Measurements from ENCODE around the gene PSMA7.
A peak's percentile ranks its signal among the peaks of the same experiment; 100 is the strongest.

DNA sequence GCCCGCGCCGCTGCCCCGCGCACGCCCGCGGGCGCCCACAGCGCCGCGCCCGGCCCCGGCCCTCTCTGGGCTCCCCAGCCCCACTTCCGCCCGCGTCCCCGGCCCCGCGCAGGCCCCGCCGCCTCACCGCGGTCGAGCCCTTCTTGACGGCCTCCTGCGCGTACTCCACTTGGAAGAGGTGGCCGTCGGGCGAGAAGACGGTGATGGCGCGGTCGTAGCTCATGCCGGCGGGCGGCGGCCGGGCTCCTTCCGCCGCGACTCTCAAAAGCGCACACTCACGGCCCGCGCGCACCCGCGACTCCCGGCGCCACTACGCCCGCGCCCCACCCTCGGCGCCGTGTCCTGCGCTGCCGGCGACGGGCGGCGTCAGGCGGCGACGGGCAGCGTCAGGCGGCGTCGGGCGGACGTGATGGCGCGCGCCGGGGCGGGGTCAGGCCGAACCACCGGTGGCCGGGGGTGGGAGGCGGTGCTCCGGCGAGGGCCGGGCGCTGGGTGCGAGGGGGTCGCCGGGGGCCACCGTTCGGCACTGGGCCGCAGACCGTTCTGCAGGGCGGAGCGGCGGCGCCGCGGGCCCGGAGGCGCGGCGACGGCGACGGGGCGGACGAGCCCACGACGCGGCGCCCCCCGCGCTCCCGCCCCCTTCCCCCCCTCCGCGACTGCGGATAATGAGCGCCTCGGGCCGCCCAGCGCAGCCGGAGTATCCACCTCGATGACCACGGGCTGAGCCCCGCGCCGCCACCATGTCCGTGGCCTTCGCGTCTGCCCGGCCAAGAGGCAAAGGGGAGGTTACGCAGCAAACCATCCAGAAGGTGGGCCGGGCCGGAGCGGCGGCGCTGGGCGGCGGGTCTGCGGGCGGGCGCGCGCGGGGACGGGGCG lies at the start of gene PSMA7, which contains the start of gene SS18L1:
- no peak for TF ChIP-seq FOXP2 (optimal IDR thresholded peaks at IDR 0.05; ENCODE audit: control extremely low read depth, extremely low read length, insufficient read depth)
- no peak for TF ChIP-seq EZH2 (IDR thresholded peaks at IDR 0.05)
- peak; percentile 81 for TF ChIP-seq POLR2AphosphoS5 (IDR thresholded peaks at IDR 0.05; ENCODE audit: borderline replicate concordance, low read depth, low read length)
